GM12864 (cell line): ENCODE measurements around the gene KRT7.

Experiments
- DNase-seq: peaks from one replicate; pipeline ENCODE4 v3.0.0-alpha.2; 2011; ENCODE audit warnings: low read depth
- H3K4me3 ChIP-seq: 2 replicates; pipeline ENCODE4 v1.5.1; 2011; ENCODE audit warnings: mild to moderate bottlenecking, low read depth, low read length, control low read depth
- TF ChIP-seq, protein P1 (sequence below): IDR thresholded peaks from 2 replicates; pipeline ENCODE4 v1.5.1; 2011; ENCODE audit warnings: low read depth, mild to moderate bottlenecking, moderate library complexity, low read length, control low read depth, inconsistent platforms; ENCODE audit errors: missing control alignments

Gene KRT7

DNA sequence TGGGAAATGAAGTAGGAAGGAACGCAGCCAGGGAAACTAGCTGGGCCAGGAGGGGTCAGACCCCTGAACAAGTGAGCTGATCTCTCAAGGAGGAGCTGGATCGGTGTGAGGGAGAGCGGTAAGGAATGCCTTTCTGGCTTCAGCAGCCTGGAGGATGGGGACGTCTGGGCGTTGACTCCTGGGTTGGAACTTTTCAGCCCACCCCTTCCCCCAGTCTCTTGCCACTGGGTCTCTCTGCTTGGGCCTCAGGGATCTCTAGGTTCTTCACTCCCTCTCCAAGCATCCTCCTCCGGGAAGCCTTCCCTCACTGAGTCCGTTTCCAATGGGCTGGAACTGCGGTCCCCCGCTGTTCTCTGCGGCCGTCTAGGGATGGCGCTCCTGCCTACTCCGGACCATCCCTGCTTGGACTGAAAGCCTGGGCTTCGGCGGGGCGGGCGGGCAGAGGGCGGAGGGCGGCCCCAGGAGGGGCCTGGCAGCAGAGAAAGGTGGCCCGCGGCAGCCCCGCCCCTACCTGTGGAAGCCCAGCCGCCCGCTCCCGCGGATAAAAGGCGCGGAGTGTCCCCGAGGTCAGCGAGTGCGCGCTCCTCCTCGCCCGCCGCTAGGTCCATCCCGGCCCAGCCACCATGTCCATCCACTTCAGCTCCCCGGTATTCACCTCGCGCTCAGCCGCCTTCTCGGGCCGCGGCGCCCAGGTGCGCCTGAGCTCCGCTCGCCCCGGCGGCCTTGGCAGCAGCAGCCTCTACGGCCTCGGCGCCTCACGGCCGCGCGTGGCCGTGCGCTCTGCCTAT lies at the start of gene KRT7:
Gene KRT7 (plus strand): TSS at position 570 of the 788 bp plus-strand sequence. CDS start 54 bp downstream, at position 624.
- no peak for DNase-seq
- TF ChIP-seq, protein P1, sequence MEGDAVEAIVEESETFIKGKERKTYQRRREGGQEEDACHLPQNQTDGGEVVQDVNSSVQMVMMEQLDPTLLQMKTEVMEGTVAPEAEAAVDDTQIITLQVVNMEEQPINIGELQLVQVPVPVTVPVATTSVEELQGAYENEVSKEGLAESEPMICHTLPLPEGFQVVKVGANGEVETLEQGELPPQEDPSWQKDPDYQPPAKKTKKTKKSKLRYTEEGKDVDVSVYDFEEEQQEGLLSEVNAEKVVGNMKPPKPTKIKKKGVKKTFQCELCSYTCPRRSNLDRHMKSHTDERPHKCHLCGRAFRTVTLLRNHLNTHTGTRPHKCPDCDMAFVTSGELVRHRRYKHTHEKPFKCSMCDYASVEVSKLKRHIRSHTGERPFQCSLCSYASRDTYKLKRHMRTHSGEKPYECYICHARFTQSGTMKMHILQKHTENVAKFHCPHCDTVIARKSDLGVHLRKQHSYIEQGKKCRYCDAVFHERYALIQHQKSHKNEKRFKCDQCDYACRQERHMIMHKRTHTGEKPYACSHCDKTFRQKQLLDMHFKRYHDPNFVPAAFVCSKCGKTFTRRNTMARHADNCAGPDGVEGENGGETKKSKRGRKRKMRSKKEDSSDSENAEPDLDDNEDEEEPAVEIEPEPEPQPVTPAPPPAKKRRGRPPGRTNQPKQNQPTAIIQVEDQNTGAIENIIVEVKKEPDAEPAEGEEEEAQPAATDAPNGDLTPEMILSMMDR, result no peak
- H3K4me3 ChIP-seq, result no peak within 1 kb of the TSS

DNA sequence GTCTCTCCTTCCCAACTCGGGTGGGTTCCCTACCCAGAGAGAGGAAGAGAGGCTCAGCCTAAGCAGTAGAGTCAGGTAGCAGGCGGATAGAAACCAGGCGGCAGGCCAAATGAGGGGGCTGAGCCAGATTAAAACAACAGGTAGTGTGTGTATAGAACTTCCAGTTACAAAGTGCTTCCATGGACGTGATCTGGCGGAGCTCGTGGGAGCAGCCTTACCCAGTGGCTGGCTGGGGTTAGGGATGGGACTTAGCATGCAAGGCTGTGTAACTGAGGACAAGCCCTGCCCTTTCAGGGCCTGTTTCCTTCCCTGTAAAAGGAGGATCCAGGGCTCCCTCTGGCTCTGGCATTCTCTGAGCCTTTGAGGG lies 49.5 kb upstream of the KRT7 start:
- no peak for DNase-seq
- TF ChIP-seq, protein P1, result no peak
- H3K4me3 ChIP-seq, result no peak overlapping the region

DNA sequence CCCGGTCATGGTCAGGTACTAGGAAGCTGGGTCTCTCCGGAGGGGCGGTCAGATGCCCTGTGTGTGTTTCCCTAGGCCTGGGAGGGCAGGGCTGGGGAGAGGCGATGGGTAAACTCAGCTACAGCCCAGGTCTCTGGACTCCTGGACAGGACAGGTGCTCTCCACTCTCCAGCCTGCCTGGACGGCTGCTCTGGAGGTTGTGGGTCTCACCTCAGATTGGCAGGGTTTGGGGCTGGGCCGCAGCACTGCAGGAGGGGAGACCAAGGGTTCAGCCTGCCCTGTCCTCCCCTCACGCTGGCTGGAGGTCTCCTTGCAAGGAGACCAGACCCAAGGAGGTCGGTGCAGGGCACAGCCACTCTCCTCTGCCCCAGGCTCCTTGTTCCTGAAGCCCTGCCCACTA lies 49.1 kb upstream of the KRT7 start:
- no peak for DNase-seq
- TF ChIP-seq, protein P1, result no peak
- H3K4me3 ChIP-seq, result no peak overlapping the region

DNA sequence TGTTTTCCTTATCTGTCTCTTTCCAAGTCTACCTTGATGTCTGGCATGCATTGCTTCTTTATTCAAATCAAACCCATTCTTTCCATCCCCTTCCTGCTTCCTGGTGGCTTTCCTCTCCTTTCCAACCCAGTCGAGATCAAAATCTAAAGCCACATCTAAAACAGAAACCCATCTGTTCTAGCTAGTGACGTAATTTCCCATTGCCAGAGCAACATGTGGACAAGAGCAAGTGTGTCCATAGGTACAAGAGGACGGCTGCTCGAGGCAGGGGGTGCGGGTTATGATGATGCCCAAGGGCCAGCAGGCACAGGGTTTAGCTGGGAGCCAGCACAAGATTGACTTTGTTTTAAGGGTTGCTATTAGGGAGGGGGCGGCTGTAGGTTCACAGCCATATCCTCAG lies 48.2 kb upstream of the KRT7 start:
- no peak overlapping the region for H3K4me3 ChIP-seq
- DNase-seq, result no peak
- TF ChIP-seq, protein P1, result no peak

DNA sequence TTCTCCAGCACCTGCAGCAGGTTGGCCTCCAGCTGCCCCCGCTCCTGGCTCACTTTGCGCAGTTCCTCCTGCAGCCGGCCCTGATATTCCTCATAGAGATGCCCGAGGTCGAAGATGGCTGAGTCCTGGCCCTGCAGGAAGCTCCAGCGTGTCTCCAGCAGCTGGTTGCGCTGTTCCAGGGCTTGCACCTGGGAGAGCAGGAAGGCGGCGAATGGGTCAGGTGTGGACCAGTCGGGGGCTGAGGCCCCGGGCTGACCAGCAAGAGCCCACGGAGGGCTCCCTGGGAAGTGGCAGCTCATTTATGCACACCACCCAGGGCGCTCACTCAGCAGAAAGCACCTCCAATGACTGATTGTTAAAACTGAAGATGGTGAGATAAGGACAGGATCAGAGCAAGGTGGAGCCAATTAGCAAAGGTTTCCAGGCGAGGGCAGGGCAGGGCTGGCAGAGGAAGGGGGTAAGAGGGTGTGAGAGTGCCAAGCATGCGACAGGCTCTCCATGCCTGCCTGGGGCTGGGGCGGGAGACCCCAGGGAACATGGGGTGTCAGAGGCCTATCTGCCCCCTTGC lies 47.6 kb upstream of the KRT7 start:
- H3K4me3 ChIP-seq, result no peak overlapping the region
- TF ChIP-seq, protein P1, result no peak
- no peak for DNase-seq

DNA sequence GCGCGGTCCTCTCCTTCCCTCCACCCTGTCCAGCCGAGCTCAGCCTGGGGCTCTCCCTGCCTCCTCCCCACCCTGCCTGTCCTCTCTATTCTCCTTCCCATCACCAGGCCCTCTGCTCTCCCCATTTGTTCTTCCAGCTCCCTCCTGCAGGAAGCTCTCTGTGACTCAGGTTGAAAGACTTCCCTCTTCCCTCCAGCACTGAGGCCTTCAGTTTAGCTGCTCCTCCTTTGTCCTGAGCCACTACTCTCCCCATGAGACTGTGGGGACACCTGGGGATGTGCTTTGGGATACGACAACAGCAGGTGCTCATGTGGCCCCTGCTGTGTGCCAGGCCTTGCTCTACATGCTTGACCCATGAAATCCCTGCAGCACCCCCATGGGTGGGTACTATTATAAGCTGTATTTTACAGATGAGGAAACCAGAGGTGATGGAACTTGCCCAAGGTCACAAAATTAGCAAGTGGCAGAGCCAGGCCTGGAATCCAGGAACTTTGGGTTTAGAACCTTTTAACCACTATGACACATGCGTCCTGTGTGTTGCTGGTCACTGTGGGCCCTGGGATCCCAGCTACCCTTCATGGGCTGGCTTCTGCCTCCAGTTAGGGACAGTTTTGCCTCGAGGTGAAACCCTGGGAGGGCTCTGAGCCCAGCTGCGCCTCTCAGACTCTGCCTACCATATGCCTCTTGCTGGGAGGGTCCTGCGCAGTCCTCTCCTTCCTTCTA lies 46.8 kb upstream of the KRT7 start:
- DNase-seq, result no peak
- H3K4me3 ChIP-seq, result no peak overlapping the region

More for the DNA sequence above, 46.8 kb upstream of the KRT7 start:
- TF ChIP-seq, protein P1, result no peak
